ENCODE results near the gene GABRG3. TPM values are rescaled to one million over a fixed set of nuclear protein-coding genes. Genes with fewer than 3 reads are reported as not detected.

Gene GABRG3
- total RNA-seq: not detected in 2 replicates

GRCh38 chr15:26970712-26971210 lies at the start of gene GABRG3:
GABRG3 (plus strand) TSS chr15:26971181.

Other genes starting within 250 kb of the GABRG3 start
- 1.8 and 3.3 TPM in 2 replicates for gene GABRB3, start 198.1 kb upstream of the GABRG3 start, total RNA-seq
- not detected in 2 replicates for gene GABRA5, start 104.1 kb upstream of the GABRG3 start, total RNA-seq

Measured in smooth muscle cell of trachea (primary cell).